Type B pancreatic cell (in vitro differentiated cells): ENCODE measurements around the gene CFAP43. TPM values are rescaled to one million over a fixed set of nuclear protein-coding genes. Genes with fewer than 3 reads are reported as not detected.

Source experiments
- DNase-seq: peaks from one replicate; pipeline ENCODE4 v3.0.0; 2021; ENCODE audit warnings: mixed read lengths; ENCODE audit not compliant: unreplicated experiment; ENCODE audit errors: extremely low spot score
- H3K27ac Mint-ChIP-seq: 2 replicates; pipeline ENCODE4 v1.8.0; 2021; ENCODE audit warnings: mild to moderate bottlenecking, mixed read lengths
- H3K27me3 Mint-ChIP-seq: 2 replicates; pipeline ENCODE4 v1.8.0; 2021; ENCODE audit warnings: mixed read lengths
- H3K36me3 Mint-ChIP-seq: 2 replicates; pipeline ENCODE4 v1.8.0; 2021; ENCODE audit warnings: mixed read lengths
- H3K4me1 Mint-ChIP-seq: one replicate; pipeline ENCODE4 v1.8.0; 2021; ENCODE audit warnings: mixed read lengths; ENCODE audit not compliant: unreplicated experiment
- H3K4me3 Mint-ChIP-seq: 2 replicates; pipeline ENCODE4 v1.8.0; 2021; ENCODE audit warnings: mild to moderate bottlenecking, mixed read lengths
- H3K9me3 Mint-ChIP-seq: 2 replicates; pipeline ENCODE4 v1.8.0; 2021; ENCODE audit warnings: mixed read lengths
- CTCF ChIP-seq: fragments of 200-600 bp; sonication (generic); conservative IDR thresholded peaks from 2 replicates; pipeline ENCODE4 v1.5.0; 2021; ENCODE audit warnings: antibody characterized with exemption, mild to moderate bottlenecking
- total RNA-seq: library from RNA; stranded (reverse); gene quantifications from 2 replicates; pipeline ENCODE4 v1.2.1, GENCODE V29; 2021; ENCODE audit warnings: low replicate concordance

The CFAP43 gene
- total RNA-seq, 1 donor from 2014 or later: 7.6 TPM

- Mint-ChIP-seq H3K36me3 (no peaks in the 10 kb centered on the region), H3K4me3 (peak overlapping the region; percentile 91), H3K9me3 (no peaks in the 10 kb centered on the region), H3K27me3 (no peaks in the 10 kb centered on the region), H3K4me1 (peaks cover 3% of the 10 kb centered on the region), H3K27ac (no peak overlapping the region)
- TF ChIP-seq CTCF: no peak
- DNase-seq: no peak
Measured at GRCh38 chr10:104230490-104230889, 1.7 kb downstream of the CFAP43 start.

DNA sequence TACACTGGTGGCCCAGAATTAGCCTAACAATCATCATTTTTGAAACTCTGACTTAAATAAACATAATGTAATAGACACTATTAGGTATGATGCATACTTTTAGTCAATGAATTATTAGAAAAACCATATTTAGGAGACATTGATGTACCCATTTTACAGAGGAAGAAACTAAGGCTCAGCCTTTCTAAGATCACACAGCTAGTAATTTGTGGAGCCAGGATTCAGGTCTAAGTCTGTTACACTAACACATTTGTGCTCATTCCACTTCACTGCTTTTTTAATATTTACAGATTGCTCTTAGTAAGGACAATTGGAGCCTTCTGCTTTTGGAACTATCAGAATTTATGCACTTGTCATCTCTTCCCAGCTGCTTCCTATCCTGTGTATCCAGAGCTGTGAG is 8.9 kb downstream of the CFAP43 start:
- Mint-ChIP-seq H3K9me3 (no peaks in the 10 kb centered on the region), H3K4me3 (no peak overlapping the region), H3K27me3 (peaks cover 5% of the 10 kb centered on the region), H3K4me1 (no peaks in the 10 kb centered on the region), H3K36me3 (no peaks in the 10 kb centered on the region), H3K27ac (no peak overlapping the region)
- no peak for TF ChIP-seq CTCF
- no peak for DNase-seq

DNA sequence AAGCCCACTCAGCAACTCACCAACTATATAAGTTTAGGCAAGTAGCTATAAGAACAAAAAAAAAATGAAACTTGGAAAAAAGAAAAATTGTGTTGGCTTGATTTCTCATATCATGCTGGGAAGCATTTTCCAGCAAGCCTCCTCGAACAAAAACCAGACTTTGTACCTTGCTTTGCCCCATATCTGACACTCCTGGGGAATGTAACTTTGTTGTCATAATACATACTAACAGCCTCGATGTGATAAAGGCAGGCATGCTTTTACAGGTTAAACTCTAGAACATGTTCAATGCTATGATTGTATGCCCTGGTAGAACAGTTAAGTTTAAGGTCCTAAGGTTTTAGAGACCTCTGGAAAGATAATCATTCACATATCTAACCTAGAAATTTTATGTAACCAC is 11.6 kb downstream of the CFAP43 start:
- Mint-ChIP-seq H3K36me3 (no peaks in the 10 kb centered on the region), H3K4me3 (no peak overlapping the region), H3K27ac (no peak overlapping the region), H3K4me1 (no peaks in the 10 kb centered on the region), H3K27me3 (peaks cover 5% of the 10 kb centered on the region), H3K9me3 (no peaks in the 10 kb centered on the region)
- no peak for TF ChIP-seq CTCF
- DNase-seq: no peak

- Mint-ChIP-seq H3K36me3 (no peaks in the 10 kb centered on the region), H3K27ac (no peak overlapping the region), H3K4me3 (no peak overlapping the region), H3K9me3 (no peaks in the 10 kb centered on the region), H3K4me1 (no peaks in the 10 kb centered on the region), H3K27me3 (peaks cover 5% of the 10 kb centered on the region)
- no peak for DNase-seq
- TF ChIP-seq CTCF: no peak
Measured at GRCh38 chr10:104218751-104219150, 13.4 kb downstream of the CFAP43 start.

GRCh38 chr10:104216631-104217030 is 15.5 kb downstream of the CFAP43 start:
- no peak for TF ChIP-seq CTCF
- no peaks in the 10 kb centered on the region for H3K4me1 Mint-ChIP-seq
- no peak for DNase-seq
- H3K27ac Mint-ChIP-seq: no peak overlapping the region
- H3K36me3 Mint-ChIP-seq: no peaks in the 10 kb centered on the region
- H3K9me3 Mint-ChIP-seq: no peaks in the 10 kb centered on the region
- peaks cover 5% of the 10 kb centered on the region for H3K27me3 Mint-ChIP-seq
- H3K4me3 Mint-ChIP-seq: no peak overlapping the region

GRCh38 chr10:104209575-104210198 is 22.5 kb downstream of the CFAP43 start:
- H3K9me3 Mint-ChIP-seq: no peaks in the 10 kb centered on the region
- peak; percentile 80 for TF ChIP-seq CTCF
- no peak overlapping the region for H3K27ac Mint-ChIP-seq
- no peaks in the 10 kb centered on the region for H3K36me3 Mint-ChIP-seq
- H3K27me3 Mint-ChIP-seq: no peaks in the 10 kb centered on the region
- H3K4me3 Mint-ChIP-seq: no peak overlapping the region
- H3K4me1 Mint-ChIP-seq: no peaks in the 10 kb centered on the region
- no peak for DNase-seq
